Sigmoid colon (tissue), 7 donors: ENCODE data around the gene JAKMIP1. TPM values are rescaled to one million over a fixed set of nuclear protein-coding genes. Genes with fewer than 3 reads are reported as not detected.

ENCODE experiments used
- DNase-seq: peaks from one replicate; pipeline ENCODE4 v3.0.0-alpha.2; 2019
- H3K27ac ChIP-seq, 4 donors: fragments of 200-600 bp; sonication (generic); one replicate each; pipeline ENCODE4 v1.5.1; 2016 to 2019; ENCODE audit warnings: mild to moderate bottlenecking in 1 of 4
- H3K27me3 ChIP-seq, 3 donors: fragments of 200-600 bp; sonication (generic); one replicate each; pipeline ENCODE4 v1.5.1; 2019; ENCODE audit warnings: mild to moderate bottlenecking in 1 of 3
- H3K36me3 ChIP-seq, 4 donors: fragments of 200-600 bp; sonication (generic); one replicate each; pipeline ENCODE4 v1.5.1; 2016 to 2019
- H3K4me1 ChIP-seq, 4 donors: fragments of 200-600 bp; sonication (generic); one replicate each; pipeline ENCODE4 v1.5.1; 2017 to 2019
- H3K4me3 ChIP-seq, 4 donors: fragments of 200-600 bp; sonication (generic); one replicate each; pipeline ENCODE4 v1.5.1; 2017 to 2019; ENCODE audit warnings: mild to moderate bottlenecking in 2 of 4, moderate library complexity in 1 of 4
- H3K9me3 ChIP-seq, 4 donors: fragments of 200-600 bp in 3 of 4; sonication (generic) in 3 of 4; one replicate each; pipeline versions ENCODE4 v1.5.1 to v1.6.1; 2013 to 2019
- CTCF ChIP-seq, 4 experiments: fragments of 450-650 bp in 3 of 4; fragments of 200-600 bp in 1 of 4; IDR thresholded peaks; one replicate each; pipeline ENCODE4 v1.5.1; 2016 to 2019; ENCODE audit warnings: antibody characterized with exemption in 4 of 4, mild to moderate bottlenecking in 3 of 4, moderate library complexity in 2 of 4
- EP300 ChIP-seq, 4 donors: sonication (generic); formaldehyde crosslinking; IDR thresholded peaks; one replicate each; pipeline ENCODE4 v1.6.1; 2017; ENCODE audit warnings: antibody characterized with exemption in 4 of 4
- POLR2A ChIP-seq, 2 donors: fragments of 450-650 bp; IDR thresholded peaks; one replicate each; pipeline ENCODE4 v1.6.1; 2016; ENCODE audit warnings: antibody characterized with exemption in 2 of 2, mild to moderate bottlenecking in 2 of 2, moderate library complexity in 2 of 2
- POLR2AphosphoS5 ChIP-seq, 4 donors: sonication (generic); formaldehyde crosslinking; IDR thresholded peaks; one replicate each; pipeline ENCODE4 v1.6.1; 2017; ENCODE audit warnings: antibody characterized with exemption in 4 of 4
- WGBS, 2 donors: extraction: QIAGEN DNeasy Blood & Tissue Kit; methylation state at CpG; one replicate each; pipeline ENCODE4 v1.1.7; 2013; 5-methylcytosine and 5-hydroxymethylcytosine counted together
- intact Hi-C: fragments of 100-400 bp; cut with DNase I; formaldehyde crosslinking; loops from one replicate; pipeline ENCODE4 v1.15.1; 2023
- polyA plus RNA-seq, 3 donors: library from polyadenylated mRNA; stranded (reverse); fragments of 200-250 nt; gene quantifications; one replicate each; pipeline ENCODE4 v1.2.3, GENCODE V29; 2013
- total RNA-seq, 4 donors: library from RNA; depleted of rRNA; stranded (reverse); fragments of >200 nt; gene quantifications; one replicate each; pipeline ENCODE4 v1.1.0, GENCODE V29; 2016
- donor health status: healthy with polysubstance abuse.
- donor health status: Bipolar disorder and iron deficiency.
- donor health status: healthy.

The JAKMIP1 gene
- total and polyA plus RNA-seq, 7 donors, result 0.49 to 3.9 (median 1.8) TPM; not detected in 2

- whole genome bisulfite sequencing, 2 donors, result 92 to 93% methylated on average over 15 of the region's 15 CpGs
- H3K27me3 ChIP-seq, result peaks cover 0 to 19% (median 0%) of the 10 kb centered on the region in 3 donors
- intact Hi-C loops, result no loop called here
- no peaks in the 10 kb centered on the region for H3K36me3 ChIP-seq
- no peak overlapping the region for H3K27ac ChIP-seq
- no peak overlapping the region for H3K4me3 ChIP-seq
- H3K9me3 ChIP-seq, result no peaks in the 10 kb centered on the region
- DNase-seq, result no peak
- H3K4me1 ChIP-seq, result no peaks in the 10 kb centered on the region
- TF ChIP-seq POLR2A (IDR thresholded peaks at IDR 0.05) (no peak), EP300 (IDR thresholded peaks at IDR 0.05) (no peak), CTCF (IDR thresholded peaks at IDR 0.05) (no peak), POLR2AphosphoS5 (IDR thresholded peaks at IDR 0.05) (no peak)
These were observed 44.2 kb downstream of the JAKMIP1 start for GRCh38 chr4:6155996-6156750.

DNA sequence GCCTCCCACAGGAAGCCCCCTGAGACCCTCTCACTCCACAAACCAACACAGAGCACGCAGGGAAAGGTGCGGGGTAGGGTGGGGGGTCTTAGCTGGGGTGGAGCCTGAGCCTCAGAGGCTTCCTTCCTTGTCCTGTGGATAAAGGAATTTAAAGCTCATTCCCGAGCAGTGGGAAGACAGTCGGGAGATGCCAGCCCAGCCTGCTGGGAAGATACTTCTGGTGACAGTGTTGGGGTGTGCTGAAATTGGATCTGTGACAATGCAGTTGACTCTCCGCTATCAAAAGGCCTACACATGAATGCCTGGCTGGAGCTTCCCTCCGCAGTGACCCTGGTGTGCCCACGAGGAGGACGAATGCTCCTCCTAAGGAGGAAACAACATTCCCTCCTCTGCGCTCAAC is 45.5 kb downstream of the JAKMIP1 start:
- Histone ChIP-seq H3K27ac (no peak overlapping the region), H3K4me1 (no peaks in the 10 kb centered on the region), H3K36me3 (no peaks in the 10 kb centered on the region), H3K27me3 (peaks cover 0 to 29% (median 0%) of the 10 kb centered on the region in 3 donors), H3K9me3 (no peaks in the 10 kb centered on the region), H3K4me3 (no peak overlapping the region)
- TF ChIP-seq POLR2AphosphoS5 (IDR thresholded peaks at IDR 0.05), result no peak
- no peak for TF ChIP-seq CTCF (IDR thresholded peaks at IDR 0.05)
- no peak for TF ChIP-seq EP300 (IDR thresholded peaks at IDR 0.05)
- no peak for TF ChIP-seq POLR2A (IDR thresholded peaks at IDR 0.05)
- DNase-seq, result no peak
- intact Hi-C loops, result no loop called here
- 49 to 50% methylated on average over 9 of the region's 9 CpGs for WGBS, 2 donors

DNA sequence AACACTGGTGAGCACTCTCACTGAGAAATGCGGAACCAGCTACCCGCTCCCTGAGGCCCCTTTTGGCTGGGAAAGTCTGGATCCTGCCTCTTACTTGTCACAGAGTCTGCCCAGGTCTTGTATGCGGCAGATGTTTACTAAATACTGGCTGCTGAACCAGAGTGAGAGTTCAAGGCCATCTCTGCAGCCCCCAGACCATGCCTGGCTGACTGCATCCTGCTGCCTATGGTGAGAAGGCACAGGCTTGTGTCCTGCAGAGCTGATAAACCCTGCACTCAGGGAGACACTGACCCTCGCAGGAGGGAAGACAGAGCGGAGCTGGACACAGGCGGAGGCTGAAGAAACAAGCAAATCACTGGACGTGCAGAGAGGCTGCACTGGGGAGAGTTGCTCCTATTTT is 46.5 kb downstream of the JAKMIP1 start:
- H3K4me3 ChIP-seq, result no peak overlapping the region
- TF ChIP-seq POLR2AphosphoS5 (IDR thresholded peaks at IDR 0.05), result no peak
- TF ChIP-seq POLR2A (IDR thresholded peaks at IDR 0.05), result no peak
- no peak for TF ChIP-seq CTCF (IDR thresholded peaks at IDR 0.05)
- TF ChIP-seq EP300 (IDR thresholded peaks at IDR 0.05), result no peak
- H3K27ac ChIP-seq, result no peak overlapping the region
- no peaks in the 10 kb centered on the region for H3K9me3 ChIP-seq
- peaks cover 0 to 29% (median 0%) of the 10 kb centered on the region in 3 donors for H3K27me3 ChIP-seq
- no peak for DNase-seq
- intact Hi-C loops, result no loop called here
- WGBS, 2 donors, result 56 to 60% methylated on average over 7 of the region's 7 CpGs
- H3K4me1 ChIP-seq, result no peaks in the 10 kb centered on the region
- no peaks in the 10 kb centered on the region for H3K36me3 ChIP-seq

- DNase-seq, result no peak
- 74 to 80% methylated on average over 15 of the region's 15 CpGs for WGBS, 2 donors
- H3K9me3 ChIP-seq, result no peaks in the 10 kb centered on the region
- no peak for TF ChIP-seq POLR2AphosphoS5 (IDR thresholded peaks at IDR 0.05)
- TF ChIP-seq POLR2A (IDR thresholded peaks at IDR 0.05), result no peak
- TF ChIP-seq CTCF (IDR thresholded peaks at IDR 0.05), result no peak
- TF ChIP-seq EP300 (IDR thresholded peaks at IDR 0.05), result no peak
- H3K36me3 ChIP-seq, result no peaks in the 10 kb centered on the region
- no peak overlapping the region for H3K4me3 ChIP-seq
- no peak overlapping the region for H3K27ac ChIP-seq
- peaks cover 0 to 29% (median 0%) of the 10 kb centered on the region in 3 donors for H3K27me3 ChIP-seq
- no peaks in the 10 kb centered on the region for H3K4me1 ChIP-seq
- intact Hi-C loops, result no loop called here
These were observed 47.3 kb downstream of the JAKMIP1 start for GRCh38 chr4:6152869-6153705.
